ENCODE measurements around the gene TSKU. TPM values are rescaled to one million over a fixed set of nuclear protein-coding genes. Genes with fewer than 3 reads are reported as not detected.
"Not testable (repeated sequence)": the region's sequence is repeated elsewhere in the genome, so short reads cannot be mapped to it uniquely, and the experiment has no call there.

Gene TSKU, protein sequence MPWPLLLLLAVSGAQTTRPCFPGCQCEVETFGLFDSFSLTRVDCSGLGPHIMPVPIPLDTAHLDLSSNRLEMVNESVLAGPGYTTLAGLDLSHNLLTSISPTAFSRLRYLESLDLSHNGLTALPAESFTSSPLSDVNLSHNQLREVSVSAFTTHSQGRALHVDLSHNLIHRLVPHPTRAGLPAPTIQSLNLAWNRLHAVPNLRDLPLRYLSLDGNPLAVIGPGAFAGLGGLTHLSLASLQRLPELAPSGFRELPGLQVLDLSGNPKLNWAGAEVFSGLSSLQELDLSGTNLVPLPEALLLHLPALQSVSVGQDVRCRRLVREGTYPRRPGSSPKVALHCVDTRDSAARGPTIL
- 10 to 100 TPM; 64.0 to 77.6 TPM for total RNA-seq
- long read RNA-seq, donor 1, transcript TSKU-201 (2 exons, 2,712 nt), result major isoform, 76 of 112 reads
- long read RNA-seq, donor 1, partial matches to known transcripts, result 0 of 112 reads
- long read RNA-seq, donor 1, other reads (novel, unspliced or antisense), result 35 of 112 reads
- long read RNA-seq, donor 2, transcript TSKU-201 (2 exons, 2,712 nt), result major isoform, 135 of 201 reads
- long read RNA-seq, donor 2, partial matches to known transcripts, result 62 of 201 reads
- long read RNA-seq, donor 2, other reads (novel, unspliced or antisense), result 4 of 201 reads

GRCh38 chr11:76783294-76783895 lies at the start of gene TSKU:
TSKU (plus strand) TSS chr11:76783356; CDS start chr11:76795617, 12,261 bp downstream.
- intact Hi-C loops (cut with DNase I), result no loop called here
- DNase-seq (ENCODE audit: low spot score), result no peak

GRCh38 chr11:76733906-76734305 lies 49.2 kb upstream of the TSKU start:
- not testable (repeated sequence) for DNase-seq (ENCODE audit: low spot score)

DNA sequence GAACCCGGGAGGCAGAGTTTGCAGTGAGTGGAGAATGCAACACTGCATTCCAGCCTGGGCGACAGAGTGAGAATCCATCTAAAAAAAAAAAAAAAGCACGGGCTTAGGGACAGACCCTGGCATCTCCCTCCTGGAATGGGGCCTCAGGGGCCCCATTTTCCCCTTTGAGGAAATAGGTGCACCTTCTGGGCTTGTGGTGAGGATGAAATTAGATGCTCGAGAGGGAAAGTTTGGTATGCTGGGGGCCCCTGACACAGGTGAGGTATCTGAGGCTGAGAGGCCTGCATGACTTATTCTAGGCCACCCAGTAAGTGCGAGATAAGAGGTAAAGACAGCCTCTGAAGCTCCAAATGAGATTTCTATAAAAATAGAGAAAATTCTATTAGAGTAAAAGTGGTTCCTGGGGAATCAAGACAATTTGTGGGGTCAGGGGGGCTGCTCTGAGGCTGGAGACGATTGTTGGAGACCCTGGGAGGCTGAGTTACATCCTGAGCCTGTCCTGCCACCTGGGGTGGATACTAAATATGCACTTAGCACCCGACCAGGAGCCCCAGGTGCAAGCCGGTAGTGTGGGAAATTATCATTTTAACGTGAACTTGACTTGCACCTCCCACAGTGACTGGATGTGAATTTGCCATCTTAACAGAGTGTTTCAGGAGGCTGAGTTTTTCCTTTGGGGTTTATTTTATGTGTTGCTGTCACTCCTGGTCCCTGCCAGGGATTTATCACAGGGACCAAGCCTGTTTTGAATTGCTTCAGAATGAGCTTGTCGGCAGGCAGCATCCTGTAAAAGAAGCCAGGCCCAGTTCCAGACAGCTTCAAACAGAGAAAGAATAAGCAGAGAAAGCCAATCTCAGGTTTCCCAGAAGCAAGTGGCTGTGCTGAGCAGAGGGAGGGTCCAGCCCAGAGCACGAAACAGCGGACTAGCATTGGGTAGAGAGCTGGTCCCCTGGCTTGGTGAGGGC lies 48.4 kb upstream of the TSKU start:
- no peak for DNase-seq (ENCODE audit: low spot score)
- intact Hi-C loops (cut with DNase I), result loop anchor here (2.0 to 10.0 kb wide), 6 partner anchors 53 to 183 kb away; no protein-coding TSS in a partner anchor

More at GRCh38 chr11:76733906-76734305, 49.2 kb upstream of the TSKU start:
- intact Hi-C loops (cut with DNase I), result loop anchor here (2.0 to 10.0 kb wide), 4 partner anchors 53 to 181 kb away; no protein-coding TSS in a partner anchor

DNA sequence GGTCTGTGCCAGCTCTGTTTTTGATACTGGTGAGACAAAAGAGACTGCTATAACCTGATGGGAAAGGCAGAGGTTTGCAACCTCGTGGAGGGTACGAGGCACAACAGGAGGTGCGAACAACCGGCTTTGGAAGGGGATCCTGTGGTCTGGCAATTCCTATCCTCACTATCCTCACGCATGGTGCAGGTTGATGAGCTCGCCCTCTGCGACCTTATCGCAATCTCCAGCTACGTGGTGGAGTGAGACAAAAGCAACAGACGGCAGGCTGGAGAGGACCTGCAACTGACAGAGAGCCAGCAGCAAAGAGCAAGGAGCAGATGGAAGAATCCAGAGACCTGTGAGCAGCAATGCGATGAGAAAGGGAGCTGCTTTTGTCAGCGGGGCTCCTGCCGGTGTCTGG lies 47.3 kb upstream of the TSKU start:
- no peak for DNase-seq (ENCODE audit: low spot score)
- intact Hi-C loops (cut with DNase I), result loop anchor here (2.0 to 10.0 kb wide), 4 partner anchors 61 to 181 kb away; no protein-coding TSS in a partner anchor

GRCh38 chr11:76736266-76736665 lies 46.9 kb upstream of the TSKU start:
- intact Hi-C loops (cut with DNase I), result loop anchor here (5.0 to 10.0 kb wide), 3 partner anchors 61 to 181 kb away; no protein-coding TSS in a partner anchor
- DNase-seq (ENCODE audit: low spot score), result no peak

DNA sequence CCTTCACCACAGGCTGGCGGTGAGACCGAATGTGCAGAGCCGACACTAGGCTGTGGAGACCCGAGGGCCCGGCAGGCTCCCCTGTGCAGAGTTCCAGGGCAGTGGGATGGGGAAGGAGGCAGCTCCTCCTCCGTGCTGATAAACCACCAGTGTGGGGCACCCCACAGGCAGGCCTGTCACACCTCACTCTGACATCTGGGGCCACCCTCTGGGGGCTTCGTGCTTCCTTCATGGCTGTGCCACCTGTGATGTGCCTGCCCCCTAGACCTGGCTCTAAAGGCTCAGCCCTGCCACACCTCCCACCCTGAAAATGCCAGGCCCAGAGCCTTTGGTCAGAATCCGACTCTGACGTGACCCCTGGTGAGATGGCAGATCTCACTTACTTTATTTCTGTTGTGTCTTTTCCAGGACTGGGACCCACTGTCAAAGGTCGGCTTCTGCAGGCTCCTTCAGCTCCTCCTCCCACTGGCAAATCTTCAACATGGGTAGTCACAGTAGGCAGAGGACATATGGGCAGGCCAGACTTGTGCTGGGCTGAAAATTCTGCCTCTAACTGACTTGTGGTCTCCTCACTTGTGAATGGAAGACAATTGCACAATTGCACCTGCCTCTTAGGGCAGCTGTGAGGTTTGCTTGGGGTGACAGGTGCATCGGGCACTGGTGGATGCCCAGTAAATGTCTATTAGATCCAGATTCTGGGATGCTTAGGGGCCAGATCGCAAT lies 46.2 kb upstream of the TSKU start:
- DNase-seq (ENCODE audit: low spot score), result no peak
- intact Hi-C loops (cut with DNase I), result loop anchor here (5.0 to 10.0 kb wide), 3 partner anchors 60 to 180 kb away; no protein-coding TSS in a partner anchor

- no peak for DNase-seq (ENCODE audit: low spot score)
- intact Hi-C loops (cut with DNase I), result loop anchor here (5.0 to 10.0 kb wide), 3 partner anchors 59 to 179 kb away; no protein-coding TSS in a partner anchor
These were observed 44.4 kb upstream of the TSKU start for GRCh38 chr11:76738618-76739240.

DNA sequence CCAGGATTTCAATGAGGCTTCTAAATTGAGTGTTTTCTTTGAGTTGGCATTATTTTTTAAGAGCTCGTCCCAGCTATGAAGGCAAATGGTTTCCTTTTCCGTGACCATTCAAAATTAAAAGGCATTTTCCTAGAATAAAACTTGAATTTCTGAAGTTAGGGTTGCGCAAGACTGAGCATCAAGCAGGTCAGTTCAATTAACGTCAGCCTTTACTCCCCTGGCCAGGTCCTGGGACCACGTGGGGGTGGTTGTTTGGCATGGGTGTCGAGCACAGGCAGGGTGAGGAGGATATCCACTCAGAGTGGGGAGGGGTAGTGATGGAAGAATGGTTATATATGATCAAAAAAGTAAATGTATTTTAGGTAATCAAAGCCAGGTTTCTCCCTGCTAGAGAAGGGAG lies 43.4 kb upstream of the TSKU start:
- no peak for DNase-seq (ENCODE audit: low spot score)
- intact Hi-C loops (cut with DNase I), result loop anchor here (5.0 to 10.0 kb wide), 3 partner anchors 58 to 178 kb away; no protein-coding TSS in a partner anchor

- intact Hi-C loops (cut with DNase I), result no loop called here
- DNase-seq (ENCODE audit: low spot score), result no peak
These were observed 42.4 kb upstream of the TSKU start for GRCh38 chr11:76740772-76741171.

DNA sequence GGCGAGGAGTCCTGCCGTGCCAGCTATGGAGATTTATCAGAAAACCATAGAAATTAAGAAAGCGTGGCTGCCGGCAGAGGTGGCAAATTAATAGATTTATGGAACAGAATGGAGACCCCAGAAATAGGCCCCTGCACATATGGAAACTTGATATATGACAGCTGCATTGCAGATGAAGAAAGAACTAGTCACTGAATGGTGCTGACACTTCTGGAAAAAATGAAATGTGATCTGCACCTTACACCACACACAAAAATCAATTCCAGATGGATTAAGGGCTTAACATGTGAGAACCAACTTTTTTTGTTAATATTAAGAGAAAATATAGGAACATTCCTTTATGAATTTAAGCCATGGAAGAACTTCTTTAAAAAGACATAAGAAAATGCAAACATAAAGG lies 40.3 kb upstream of the TSKU start:
- DNase-seq (ENCODE audit: low spot score), result no peak
- intact Hi-C loops (cut with DNase I), result no loop called here

DNA sequence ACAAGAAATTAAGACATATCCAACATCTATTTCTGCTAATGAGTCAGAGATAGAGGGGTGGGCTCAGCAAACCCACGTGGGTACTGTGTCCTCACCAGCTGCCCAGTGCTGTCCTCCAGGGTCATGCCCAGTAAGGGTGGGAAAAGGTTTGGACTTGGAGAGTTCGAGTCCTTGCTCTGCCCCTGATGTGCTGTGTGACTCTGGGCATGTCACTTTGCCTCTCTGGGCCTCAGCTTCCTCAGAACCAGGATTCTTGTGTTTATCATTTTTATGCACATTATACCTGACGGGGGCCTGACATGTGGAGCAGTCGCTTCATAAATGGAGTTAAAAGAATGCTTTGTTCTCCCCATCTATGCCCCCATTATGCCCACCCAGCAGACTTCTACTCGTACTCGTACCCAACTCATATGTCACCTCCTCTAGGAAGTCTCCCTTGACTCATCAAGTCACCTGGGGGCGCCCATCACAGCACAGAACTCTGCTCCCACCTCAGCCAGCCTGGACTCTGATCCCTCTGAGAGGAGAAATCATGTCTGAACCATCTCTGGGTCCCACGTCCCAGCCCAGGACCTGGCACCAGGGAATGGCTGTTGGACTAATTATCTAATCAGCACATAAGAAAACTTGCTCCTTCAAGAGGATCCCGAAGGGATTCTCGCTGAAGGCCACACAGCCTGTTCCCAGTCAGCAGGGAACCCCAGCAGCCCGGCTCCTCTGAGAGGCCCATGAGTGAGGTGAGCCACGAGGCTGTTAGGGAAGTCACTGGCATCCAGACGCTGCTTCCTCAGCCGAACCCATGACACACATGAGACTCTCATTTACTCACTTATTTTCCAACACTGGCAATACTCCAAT lies 38.7 kb upstream of the TSKU start:
- intact Hi-C loops (cut with DNase I), result no loop called here
- DNase-seq (ENCODE audit: low spot score), result no peak

GRCh38 chr11:76745044-76745376 lies 38.1 kb upstream of the TSKU start:
- intact Hi-C loops (cut with DNase I), result no loop called here
- no peak for DNase-seq (ENCODE audit: low spot score)

GRCh38 chr11:76745561-76746207 lies 37.5 kb upstream of the TSKU start:
- intact Hi-C loops (cut with DNase I), result no loop called here

GRCh38 chr11:76747153-76747914 lies 35.8 kb upstream of the TSKU start:
- no peak for DNase-seq (ENCODE audit: low spot score)
- intact Hi-C loops (cut with DNase I), result no loop called here

More at GRCh38 chr11:76745561-76746207, 37.5 kb upstream of the TSKU start:
- DNase-seq (ENCODE audit: low spot score), result no peak
